Coronary artery (tissue), 2 donors: ENCODE data around the gene AMOTL2.

Experiments
- DNase-seq: peaks from one replicate; pipeline ENCODE4 v3.0.0-alpha.2; 2017; ENCODE audit warnings: low spot score
- H3K27ac ChIP-seq, 2 donors: fragments of 200-600 bp; sonication (generic); one replicate each; pipeline ENCODE4 v1.5.1; 2016 to 2019
- H3K4me3 ChIP-seq: fragments of 200-600 bp; sonication (generic); 2 replicates; pipeline ENCODE4 v1.5.1; 2016; ENCODE audit warnings: mild to moderate bottlenecking, moderate library complexity
- CTCF ChIP-seq: fragments of 200-600 bp; sonication (generic); IDR thresholded peaks from one replicate; pipeline ENCODE4 v1.5.1; 2019; ENCODE audit warnings: antibody characterized with exemption

AMOTL2 gene

DNA sequence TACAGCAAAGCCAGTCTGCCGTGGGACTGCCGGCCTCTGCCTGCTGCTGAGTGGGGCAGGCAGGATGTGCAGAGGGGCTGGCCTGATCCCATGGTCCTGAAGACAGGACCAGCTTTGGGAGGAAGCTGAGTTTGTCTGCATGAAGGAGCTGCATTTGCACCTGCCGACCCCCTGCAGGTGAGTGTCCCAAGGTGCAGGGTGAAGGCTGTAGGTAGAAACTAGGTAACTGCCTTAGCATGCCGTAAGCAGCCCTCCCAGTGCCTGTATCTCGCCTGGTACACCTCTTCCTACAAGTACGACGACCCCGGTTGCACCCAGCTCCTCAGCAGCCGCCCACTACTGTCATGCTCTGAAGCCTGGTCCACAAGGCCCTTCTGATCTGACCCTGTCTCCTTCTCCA is 34.9 kb downstream of the AMOTL2 start:
- no peak for TF ChIP-seq CTCF
- DNase-seq, result peak; percentile 69
- Histone ChIP-seq H3K27ac (peak overlapping the region in 1 of 2 donors; percentile 17), H3K4me3 (no peak overlapping the region)

DNA sequence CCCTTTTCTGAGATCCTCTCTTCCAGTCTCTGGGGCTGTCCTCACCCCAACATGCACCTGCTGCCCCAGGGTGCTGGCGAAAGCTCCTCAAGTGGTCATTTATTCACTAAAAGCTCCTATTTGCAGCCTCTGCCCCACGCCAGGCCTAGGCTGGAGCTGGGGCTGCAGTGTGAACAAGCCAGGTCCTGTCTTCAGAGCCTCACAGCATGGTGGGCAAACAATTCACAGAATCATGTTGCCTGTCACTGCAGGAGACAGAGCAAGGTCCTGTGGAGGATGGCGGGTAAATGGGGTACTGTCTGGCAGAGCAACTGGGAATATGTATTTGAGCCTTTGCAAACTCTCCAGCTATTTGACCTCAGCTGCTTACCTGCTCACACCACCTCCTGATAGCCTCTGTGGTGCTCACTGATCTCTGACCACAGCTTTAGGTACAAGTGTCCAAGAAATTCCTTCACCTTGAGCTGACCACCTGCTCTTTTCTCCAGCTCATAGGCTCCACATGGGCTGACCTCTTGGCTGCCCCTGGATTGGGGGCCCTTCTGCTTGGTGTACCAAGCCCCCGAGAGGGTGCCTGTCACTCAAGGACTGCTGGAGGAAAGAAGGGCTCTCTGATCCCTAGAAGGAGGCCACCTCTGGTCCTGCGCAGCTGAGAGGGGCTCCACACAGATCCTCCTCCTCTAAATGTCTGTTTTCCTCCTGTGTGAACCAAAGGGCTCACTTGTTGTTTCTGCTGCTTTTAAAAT is 35.6 kb downstream of the AMOTL2 start:
- no peak for TF ChIP-seq CTCF
- Histone ChIP-seq H3K4me3 (no peak overlapping the region), H3K27ac (peak overlapping the region in 1 of 2 donors; percentile 17)
- peak; percentile 70 for DNase-seq

DNA sequence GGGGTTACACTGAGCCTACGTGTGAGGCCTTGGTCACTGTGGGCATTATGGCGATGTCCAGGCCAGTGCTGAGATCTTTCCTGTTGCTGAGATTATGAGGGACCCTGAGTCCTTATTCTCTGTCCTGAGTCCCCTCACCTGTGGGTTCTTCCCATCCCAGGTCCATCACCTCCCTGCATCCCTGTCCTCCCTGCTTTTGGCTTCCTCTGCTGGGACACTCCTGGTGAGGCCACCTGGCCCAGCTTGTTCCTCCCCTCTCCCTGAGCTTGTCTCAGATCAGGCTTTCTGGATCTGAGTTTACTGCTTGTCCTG is 36.1 kb downstream of the AMOTL2 start:
- Histone ChIP-seq H3K27ac (peak overlapping the region in 1 of 2 donors; percentile 17), H3K4me3 (no peak overlapping the region)
- peak; percentile 68 for DNase-seq
- no peak for TF ChIP-seq CTCF

GRCh38 chr3:134337511-134338200 is 36.6 kb downstream of the AMOTL2 start:
- H3K27ac ChIP-seq, result peak overlapping the region in 1 of 2 donors; percentile 96
- no peak overlapping the region for H3K4me3 ChIP-seq
- no peak for TF ChIP-seq CTCF
- no peak for DNase-seq

DNA sequence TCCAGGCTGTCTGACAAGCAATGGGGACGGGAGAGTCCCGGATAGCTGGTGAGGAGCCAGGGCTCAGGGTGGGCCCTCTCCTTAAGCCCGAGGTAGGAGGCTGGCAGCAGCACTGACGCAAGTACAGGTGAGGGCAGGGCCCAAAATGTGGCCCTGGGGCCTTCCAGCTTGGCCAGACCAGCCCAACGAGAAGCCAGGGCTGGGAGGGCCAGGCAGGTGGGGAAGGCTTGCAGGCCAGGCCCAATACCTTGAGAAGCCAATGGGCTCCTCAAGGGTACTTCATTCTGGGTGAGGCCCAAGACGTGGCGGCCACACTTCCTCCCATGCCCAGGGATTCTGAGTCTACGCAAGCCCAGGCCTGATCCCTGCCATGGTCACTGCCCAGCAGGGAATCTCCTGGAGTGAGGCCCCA is 37.2 kb downstream of the AMOTL2 start:
- peak overlapping the region; percentile 7 to 96 for H3K27ac ChIP-seq
- no peak overlapping the region for H3K4me3 ChIP-seq
- TF ChIP-seq CTCF, result no peak
- DNase-seq, result peak; percentile 68

DNA sequence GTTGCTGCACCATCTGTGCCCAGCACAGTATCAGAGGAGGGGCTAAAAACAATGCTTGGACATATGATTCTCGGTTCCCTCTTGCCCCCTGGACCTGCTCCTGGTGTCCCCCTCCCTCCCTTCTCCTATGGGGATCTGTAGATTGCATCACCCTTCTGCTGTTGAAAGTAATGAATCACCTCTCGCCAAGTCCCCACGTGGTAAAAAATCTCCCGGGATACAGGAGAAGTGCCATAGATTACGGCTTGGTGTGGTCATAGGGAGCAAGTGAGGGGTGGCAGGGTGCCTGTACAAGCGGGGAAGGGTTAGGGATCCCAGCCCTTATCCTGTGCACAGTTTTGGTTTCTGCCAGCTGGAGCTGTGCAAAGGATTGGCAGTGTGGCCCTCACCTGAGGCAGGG is 37.7 kb downstream of the AMOTL2 start:
- no peak for TF ChIP-seq CTCF
- peak; percentile 81 for DNase-seq
- peak overlapping the region; percentile 7 to 96 for H3K27ac ChIP-seq
- H3K4me3 ChIP-seq, result no peak overlapping the region

GRCh38 chr3:134334901-134335280 is 39.4 kb downstream of the AMOTL2 start:
- Histone ChIP-seq H3K27ac (peak overlapping the region; percentile 85 to 96), H3K4me3 (no peak overlapping the region)
- TF ChIP-seq CTCF, result no peak
- peak; percentile 62 for DNase-seq
